Endothelial cell of umbilical vein (primary cell): ENCODE results near the gene DMD. TPM values are rescaled to one million over a fixed set of nuclear protein-coding genes. Genes with fewer than 3 reads are reported as not detected.

Experiments used
- BruUV-seq: library from RNA; stranded (reverse); fragments of 400-500 nt; replicated peaks from 2 replicates; lab custom pipeline; 2021; lab: Mats Ljungman, UMichigan
- CTCF ChIA-PET: fragments of 300-600, 350-600 bp; sonication (Branson Sonifier 250); formaldehyde crosslinking; loops from one replicate; lab custom pipeline; 2021; ENCODE audit warnings: antibody characterized with exemption, inconsistent platforms; lab: Charles Lee
- POLR2A ChIA-PET: fragments of 300-600, 350-600 bp; sonication (Branson Sonifier 250); formaldehyde crosslinking; loops from one replicate; lab custom pipeline; 2021; ENCODE audit warnings: antibody characterized with exemption, inconsistent platforms; lab: Charles Lee
- DNase-seq: peaks from one replicate; pipeline ENCODE4 v3.0.0-alpha.2; 2011; ENCODE audit warnings: low read depth, low spot score
- FAIRE-seq: peaks from 2 replicates; lab custom pipeline; 2011; peaks lifted over from hg19 to GRCh38; lab: Jason Lieb, UNC
- H2AFZ ChIP-seq: 2 replicates; pipeline ENCODE4 v1.6.0; 2012; ENCODE audit warnings: low read depth, low read length, control low read depth, inconsistent platforms
- H3K27ac ChIP-seq: 2 replicates; pipeline ENCODE4 v1.5.1; 2011; ENCODE audit warnings: low read depth, mild to moderate bottlenecking, control low read depth, low read length, moderate library complexity; ENCODE audit not compliant: insufficient read depth
- H3K27me3 ChIP-seq, 2 experiments: 2 replicates each; pipeline versions ENCODE4 v1.6.0 to v1.6.1; 2011; ENCODE audit warnings: low read length in 2 of 2, mixed read lengths in 1 of 2; ENCODE audit not compliant: control insufficient read depth in 2 of 2, insufficient read depth in 2 of 2
- H3K36me3 ChIP-seq, 2 experiments: 2 replicates in 1 of 2; 3 replicates in 1 of 2; pipeline ENCODE4 v1.5.1; 2011; ENCODE audit warnings: low read length in 2 of 2, mild to moderate bottlenecking in 1 of 2, moderate library complexity in 1 of 2; ENCODE audit not compliant: control insufficient read depth in 2 of 2, insufficient read depth in 2 of 2; ENCODE audit errors: extremely low read depth in 1 of 2
- H3K4me1 ChIP-seq: 3 replicates; pipeline ENCODE4 v1.5.1; 2011; ENCODE audit warnings: mild to moderate bottlenecking, low read length; ENCODE audit not compliant: control insufficient read depth, insufficient read depth; ENCODE audit errors: extremely low read depth
- H3K4me2 ChIP-seq: 2 replicates; pipeline ENCODE4 v1.6.1; 2011; ENCODE audit warnings: low read length, control low read depth, mixed read lengths; ENCODE audit not compliant: insufficient read depth
- H3K4me3 ChIP-seq, 3 experiments: fragments of 200-600 bp in 1 of 3; sonication (generic), shearing (Covaris generic) in 1 of 3; replicated peaks in 1 of 3; 2 replicates each; pipeline ENCODE4 v1.5.1; 2011 to 2016; ENCODE audit warnings: control low read depth in 3 of 3, low read length in 3 of 3, mild to moderate bottlenecking in 2 of 3, inconsistent platforms in 1 of 3, low read depth in 1 of 3, moderate library complexity in 1 of 3; ENCODE audit not compliant: insufficient read depth in 1 of 3
- H3K79me2 ChIP-seq: 2 replicates; pipeline ENCODE4 v1.6.0; 2012; ENCODE audit warnings: low read length, inconsistent platforms; ENCODE audit not compliant: control insufficient read depth, insufficient read depth
- H3K9ac ChIP-seq: replicated peaks from 2 replicates; pipeline ENCODE3; 2011; ENCODE audit warnings: low read length, control low read depth; ENCODE audit not compliant: insufficient read depth; ENCODE audit errors: extremely low read depth
- H3K9me1 ChIP-seq: replicated peaks from 3 replicates; pipeline ENCODE4 v1.6.0; 2011; ENCODE audit warnings: mild to moderate bottlenecking, low read length; ENCODE audit not compliant: control insufficient read depth, insufficient read depth; ENCODE audit errors: extremely low read depth
- H3K9me3 ChIP-seq: replicated peaks from 2 replicates; pipeline ENCODE4 v1.5.1; 2012; ENCODE audit warnings: low read length, inconsistent platforms; ENCODE audit not compliant: control insufficient read depth, insufficient read depth
- H4K20me1 ChIP-seq: replicated peaks from 2 replicates; pipeline ENCODE3; 2011; ENCODE audit warnings: mild to moderate bottlenecking, low read length; ENCODE audit not compliant: control insufficient read depth, insufficient read depth; ENCODE audit errors: extremely low read depth
- CTCF ChIP-seq, 2 donors: IDR thresholded peaks; 1 replicate in 1 of 2; 2 replicates in 1 of 2; pipeline ENCODE4 v1.5.1; 2011; ENCODE audit warnings: low read length in 2 of 2, mild to moderate bottlenecking in 2 of 2, moderate library complexity in 2 of 2, control low read depth in 1 of 2, inconsistent platforms in 1 of 2, low read depth in 1 of 2; ENCODE audit not compliant: insufficient read depth in 1 of 2; ENCODE audit errors: extremely low read depth in 1 of 2
- EZH2 ChIP-seq: IDR thresholded peaks from 2 replicates; pipeline ENCODE4 v1.6.1; 2012; ENCODE audit warnings: borderline replicate concordance, low read depth, mild to moderate bottlenecking, moderate library complexity, low read length, inconsistent platforms; ENCODE audit not compliant: severe bottlenecking
- FOS ChIP-seq: IDR thresholded peaks from 2 replicates; pipeline ENCODE4 v1.6.1; 2011; ENCODE audit warnings: mild to moderate bottlenecking, low read length, moderate library complexity, borderline replicate concordance; ENCODE audit not compliant: insufficient read depth
- GATA2 ChIP-seq: IDR thresholded peaks from 2 replicates; pipeline ENCODE4 v1.7.0; 2011; ENCODE audit warnings: low read depth, mild to moderate bottlenecking, moderate library complexity, mixed read lengths, low read length; ENCODE audit not compliant: insufficient read length, insufficient read depth
- JUN ChIP-seq: IDR thresholded peaks from 2 replicates; pipeline ENCODE4 v1.6.1; 2011; ENCODE audit warnings: borderline replicate concordance, low read depth; ENCODE audit not compliant: insufficient read length, insufficient read depth
- MYC ChIP-seq: IDR thresholded peaks from one replicate; pipeline ENCODE4 v1.6.1; 2011; ENCODE audit warnings: mild to moderate bottlenecking, low read depth, low read length
- POLR2A ChIP-seq: IDR thresholded peaks from 2 replicates; pipeline ENCODE4 v1.6.1; 2012; ENCODE audit warnings: low read depth, mild to moderate bottlenecking, control low read depth, low read length
- POLR2AphosphoS5 ChIP-seq: IDR thresholded peaks from 2 replicates; pipeline ENCODE4 v1.6.1; 2012; ENCODE audit warnings: low read depth, mild to moderate bottlenecking, control low read depth, low read length, moderate library complexity; ENCODE audit not compliant: insufficient read depth
- dilution Hi-C: fragments of 300-500 bp; cut with MboI; formaldehyde crosslinking; loops from one replicate; pipeline ENCODE4 v1.15.0; 2019; ENCODE audit warnings: low sequenced_read_pairs; ENCODE audit not compliant: extremely low pct_ligation_motif_present
- intact Hi-C: fragments of 100-400 bp; cut with micrococcal nuclease; formaldehyde crosslinking; loops from one replicate; pipeline ENCODE4 v1.10.0; 2022
- polyA plus RNA-seq, 4 experiments: library from polyadenylated mRNA; depleted of rRNA in 3 of 4; stranded (reverse) in 3 of 4; unstranded in 1 of 4; fragments of >200 nt; gene quantifications; 2 replicates each; pipeline versions ENCODE4 v1.2.1 to v1.2.3, GENCODE V29; 2011 to 2012; ENCODE audit warnings: missing spikeins in 1 of 4
- total RNA-seq: library from RNA; stranded (reverse); gene quantifications from 2 replicates; pipeline ENCODE4 v1.2.3, GENCODE V29; 2021
- TF ChIP-seq, protein P1 (sequence below): IDR thresholded peaks from 2 replicates; pipeline ENCODE4 v1.6.1; 2011; ENCODE audit not compliant: insufficient read depth, insufficient read length

The DMD gene
- total and polyA plus RNA-seq, 2 donors (not counting 3 experiments of a cell fraction or from before 2014, with no cell fraction given), result 7.3 to 9.0 TPM

DNA sequence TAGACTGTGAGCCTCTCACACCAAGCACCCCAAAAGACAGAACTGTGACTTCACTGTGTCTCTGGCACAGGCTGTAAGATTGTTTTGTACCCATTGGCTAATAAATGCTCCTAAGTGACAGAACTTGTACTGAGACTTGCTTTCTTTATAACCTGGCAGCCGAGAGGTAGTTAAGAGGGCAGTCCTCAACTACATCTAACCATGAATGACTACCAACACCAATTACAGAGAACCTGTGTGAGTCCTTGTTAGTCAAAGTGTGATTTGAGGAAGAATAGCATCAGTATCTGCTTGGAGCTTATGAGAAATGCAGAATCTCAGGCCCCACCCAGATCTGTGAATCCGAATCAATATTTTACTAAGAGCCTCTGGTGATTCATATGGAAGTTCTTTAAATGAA is 1985.5 kb downstream of the DMD start:
- H3K4me2 ChIP-seq, result no peak overlapping the region
- CTCF ChIA-PET, result no interaction called here
- no TSS peak for BruUV-seq

More for the DNA sequence above, 1985.5 kb downstream of the DMD start:
- Histone ChIP-seq H3K4me1 (peaks cover 13% of the 10 kb centered on the region), H3K27me3 (no peaks in the 10 kb centered on the region), H3K4me3 (no peak overlapping the region), H3K36me3 (no peaks in the 10 kb centered on the region), H4K20me1 (no peaks in the 10 kb centered on the region), H3K9me3 (no peaks in the 10 kb centered on the region), H3K27ac (no peak overlapping the region), H3K9me1 (no peaks in the 10 kb centered on the region), H3K9ac (no peak overlapping the region), H3K79me2 (no peaks in the 10 kb centered on the region), H2AFZ (no peak overlapping the region)
- intact Hi-C loops, result no loop called here
- TF ChIP-seq EZH2, result no peak
- no peak for TF ChIP-seq POLR2AphosphoS5
- no peak for TF ChIP-seq POLR2A
- no peak for TF ChIP-seq MYC
- no peak for TF ChIP-seq JUN
- TF ChIP-seq FOS, result no peak
- no peak for TF ChIP-seq CTCF (IDR thresholded peaks at IDR 0.05; ENCODE audit: extremely low read depth in 1 of 2, insufficient read depth in 1 of 2, low read depth in 1 of 2, low read length in 2 of 2)
- TF ChIP-seq GATA2, result no peak
- TF ChIP-seq, protein P1, sequence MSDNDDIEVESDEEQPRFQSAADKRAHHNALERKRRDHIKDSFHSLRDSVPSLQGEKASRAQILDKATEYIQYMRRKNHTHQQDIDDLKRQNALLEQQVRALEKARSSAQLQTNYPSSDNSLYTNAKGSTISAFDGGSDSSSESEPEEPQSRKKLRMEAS, result no peak
- DNase-seq (no peak), FAIRE-seq (no peak)
- POLR2A ChIA-PET, result no interaction called here
- dilution Hi-C loops, result no loop called here
